Right lobe of liver (tissue), 6 donors: Measurements from ENCODE around the gene FNDC3A. TPM values are rescaled to one million over a fixed set of nuclear protein-coding genes. Genes with fewer than 3 reads are reported as not detected.

Source experiments
- ATAC-seq, 4 donors: fragments of 200-7000 bp; cut with Tn5 transposase; one replicate each; pipeline ENCODE4 v1.9.1; 2020; ENCODE audit warnings: mild to moderate bottlenecking in 4 of 4, moderate library complexity in 4 of 4
- DNase-seq, 3 donors: peaks; one replicate each; pipeline ENCODE4 v3.0.0-alpha.2; 2020
- H3K27ac ChIP-seq, 3 donors: fragments of 200-600 bp; one replicate each; pipeline ENCODE4 v1.8.0; 2022
- H3K27me3 ChIP-seq, 2 donors: fragments of 200-600 bp; one replicate each; pipeline ENCODE4 v1.8.0; 2022
- H3K36me3 ChIP-seq, 4 donors: fragments of 200-600 bp; sonication (generic) in 1 of 4; one replicate each; pipeline versions ENCODE4 v1.5.1 to v1.8.0; 2017 to 2022; ENCODE audit warnings: control low read depth in 1 of 4
- H3K4me1 ChIP-seq, 4 donors: fragments of 200-600 bp; sonication (generic) in 1 of 4; one replicate each; pipeline versions ENCODE4 v1.5.1 to v1.8.0; 2017 to 2022; ENCODE audit warnings: control low read depth in 1 of 4
- H3K4me3 ChIP-seq, 3 donors: fragments of 200-600 bp; one replicate each; pipeline ENCODE4 v1.8.0; 2022
- H3K9me3 ChIP-seq, 4 donors: fragments of 200-600 bp; sonication (generic) in 1 of 4; one replicate each; pipeline versions ENCODE4 v1.5.1 to v1.8.0; 2017 to 2022; ENCODE audit warnings: control low read depth in 1 of 4
- POLR2A ChIP-seq: fragments of 450-650 bp; IDR thresholded peaks from one replicate; pipeline ENCODE4 v1.6.1; 2017; ENCODE audit warnings: antibody characterized with exemption, mild to moderate bottlenecking
- WGBS: methylation state at CpG from one replicate; pipeline ENCODE4 v1.1.6; 2018; ENCODE audit warnings: low coverage, low lambda C conversion rate; ENCODE audit not compliant: insufficient coverage; ENCODE audit errors: missing lambda C conversion rate; 5-methylcytosine and 5-hydroxymethylcytosine counted together
- intact Hi-C, 2 donors: fragments of 100-400 bp; cut with DNase I; formaldehyde crosslinking; loops; one replicate each; pipeline versions ENCODE4 v1.11.2 to v1.14.1; 2022
- total RNA-seq, 6 experiments: library from RNA; depleted of rRNA in 2 of 6; stranded (reverse); fragments of >200 nt in 2 of 6; fragmentation: NEBNext Ultra II Directional in 3 of 6; extraction: Animal tissue kit (Norgen Biotek cat#: 25700) in 3 of 6; gene quantifications; one replicate each; pipeline versions ENCODE4 v1.1.0 to v1.2.4, GENCODE V29; 2016 to 2023
- TF ChIP-seq, protein P1 (sequence below), 4 donors: fragments of 200-600 bp in 3 of 4; fragments of 450-650 bp in 1 of 4; IDR thresholded peaks; one replicate each; pipeline versions ENCODE4 v1.5.1 to v1.8.0; 2016 to 2022; ENCODE audit warnings: antibody characterized with exemption in 4 of 4, mild to moderate bottlenecking in 2 of 4
- donor health status: DM: no; HTN: yes; CAD: no.
- donor health status: DM: no; HTN: no; CAD: no.
- donor health status: DM: no; HTN: no; CAD: no.
- donor health status: DM: no; HTN: yes; CAD: no.
- donor health status: DM: no; HTN: yes; CAD: no.

The FNDC3A gene
- total RNA-seq, 6 experiments from 2014 or later: 43.4 to 53.2 (median 47.9) TPM

DNA sequence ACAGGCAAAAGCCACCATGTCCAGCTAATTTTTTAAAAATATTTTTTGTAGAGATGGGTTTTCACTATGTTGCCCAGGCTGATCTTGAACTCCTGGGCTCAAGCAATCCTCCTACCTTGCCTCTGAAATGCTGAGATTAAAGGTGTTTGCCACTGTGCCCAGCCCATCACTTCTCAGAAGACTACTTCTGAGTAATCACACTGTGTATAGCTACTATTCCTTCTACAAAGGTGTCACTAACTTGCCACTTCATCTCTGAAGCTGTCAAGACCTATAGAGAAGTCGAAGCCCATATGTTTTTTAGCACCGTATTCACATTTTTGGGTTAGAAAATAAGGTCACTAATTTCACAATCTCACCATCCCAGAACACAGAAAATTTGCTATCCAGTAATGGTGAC lies 36.0 kb upstream of the FNDC3A start:
- no peak overlapping the region for H3K27ac ChIP-seq
- no peak for TF ChIP-seq POLR2A
- TF ChIP-seq, protein P1, sequence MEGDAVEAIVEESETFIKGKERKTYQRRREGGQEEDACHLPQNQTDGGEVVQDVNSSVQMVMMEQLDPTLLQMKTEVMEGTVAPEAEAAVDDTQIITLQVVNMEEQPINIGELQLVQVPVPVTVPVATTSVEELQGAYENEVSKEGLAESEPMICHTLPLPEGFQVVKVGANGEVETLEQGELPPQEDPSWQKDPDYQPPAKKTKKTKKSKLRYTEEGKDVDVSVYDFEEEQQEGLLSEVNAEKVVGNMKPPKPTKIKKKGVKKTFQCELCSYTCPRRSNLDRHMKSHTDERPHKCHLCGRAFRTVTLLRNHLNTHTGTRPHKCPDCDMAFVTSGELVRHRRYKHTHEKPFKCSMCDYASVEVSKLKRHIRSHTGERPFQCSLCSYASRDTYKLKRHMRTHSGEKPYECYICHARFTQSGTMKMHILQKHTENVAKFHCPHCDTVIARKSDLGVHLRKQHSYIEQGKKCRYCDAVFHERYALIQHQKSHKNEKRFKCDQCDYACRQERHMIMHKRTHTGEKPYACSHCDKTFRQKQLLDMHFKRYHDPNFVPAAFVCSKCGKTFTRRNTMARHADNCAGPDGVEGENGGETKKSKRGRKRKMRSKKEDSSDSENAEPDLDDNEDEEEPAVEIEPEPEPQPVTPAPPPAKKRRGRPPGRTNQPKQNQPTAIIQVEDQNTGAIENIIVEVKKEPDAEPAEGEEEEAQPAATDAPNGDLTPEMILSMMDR (IDR thresholded peaks at IDR 0.05): no peak
- no peaks in the 10 kb centered on the region for H3K4me1 ChIP-seq
- H3K27me3 ChIP-seq: no peaks in the 10 kb centered on the region
- H3K9me3 ChIP-seq: no peaks in the 10 kb centered on the region
- 96% methylated on average over 2 of the region's 2 CpGs for WGBS
- no peak for DNase-seq
- intact Hi-C loops: no loop called here
- H3K36me3 ChIP-seq: no peaks in the 10 kb centered on the region
- ATAC-seq: no peak
- no peak overlapping the region for H3K4me3 ChIP-seq

DNA sequence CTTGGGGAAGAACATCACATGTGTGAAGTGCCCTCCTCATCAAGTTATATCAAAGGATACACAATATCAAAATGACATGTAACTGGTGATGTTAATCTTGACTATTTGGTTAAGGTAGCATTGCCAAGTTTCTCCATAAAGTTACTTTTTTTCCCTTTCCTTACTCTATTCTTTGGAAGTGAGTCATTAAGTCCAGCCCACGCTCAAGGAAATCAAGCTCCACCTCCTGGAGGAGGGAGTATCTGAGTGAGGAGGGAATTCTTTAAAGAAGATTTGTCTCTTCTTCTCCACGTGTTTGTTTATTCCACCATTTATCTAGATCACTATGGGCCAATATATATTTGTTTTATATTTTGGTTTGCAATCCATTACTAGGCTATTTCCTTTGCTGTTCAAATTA lies 33.6 kb upstream of the FNDC3A start:
- 68% methylated on average over 2 of the region's 2 CpGs for WGBS
- ATAC-seq: no peak
- no peak overlapping the region for H3K4me3 ChIP-seq

DNA sequence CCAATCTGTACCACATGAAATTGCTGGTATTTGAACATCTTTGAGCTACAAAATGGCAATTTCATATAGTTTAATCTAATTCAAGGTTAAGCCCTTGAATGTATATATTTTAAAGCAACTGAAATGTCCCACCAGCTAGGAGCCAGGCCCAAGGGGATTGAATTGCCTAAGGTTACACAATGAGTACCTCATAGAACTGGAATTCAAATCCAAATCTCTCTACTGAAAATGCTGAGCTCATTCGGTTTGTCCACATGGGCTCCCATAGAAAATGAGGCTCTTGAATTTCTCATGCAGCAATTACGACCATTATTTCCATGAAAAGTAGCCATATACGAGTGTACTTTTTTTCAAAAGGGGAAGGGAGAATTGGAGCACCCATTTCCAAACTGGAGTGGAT lies 31.5 kb upstream of the FNDC3A start:
- TF ChIP-seq POLR2A: no peak
- TF ChIP-seq, protein P1 (IDR thresholded peaks at IDR 0.05): no peak
- Histone ChIP-seq H3K36me3 (no peaks in the 10 kb centered on the region), H3K4me1 (no peaks in the 10 kb centered on the region), H3K4me3 (no peak overlapping the region), H3K27me3 (no peaks in the 10 kb centered on the region), H3K27ac (no peak overlapping the region), H3K9me3 (no peaks in the 10 kb centered on the region)
- intact Hi-C loops: no loop called here
- 74% methylated on average over 3 of the region's 3 CpGs for WGBS
- ATAC-seq (no peak), DNase-seq (no peak)

More for the DNA sequence above, 33.6 kb upstream of the FNDC3A start:
- Histone ChIP-seq H3K27me3 (no peaks in the 10 kb centered on the region), H3K27ac (no peak overlapping the region), H3K4me1 (no peaks in the 10 kb centered on the region), H3K9me3 (no peaks in the 10 kb centered on the region), H3K36me3 (no peaks in the 10 kb centered on the region)
- TF ChIP-seq POLR2A: no peak
- TF ChIP-seq, protein P1 (IDR thresholded peaks at IDR 0.05): no peak
- intact Hi-C loops: no loop called here
- DNase-seq: no peak

DNA sequence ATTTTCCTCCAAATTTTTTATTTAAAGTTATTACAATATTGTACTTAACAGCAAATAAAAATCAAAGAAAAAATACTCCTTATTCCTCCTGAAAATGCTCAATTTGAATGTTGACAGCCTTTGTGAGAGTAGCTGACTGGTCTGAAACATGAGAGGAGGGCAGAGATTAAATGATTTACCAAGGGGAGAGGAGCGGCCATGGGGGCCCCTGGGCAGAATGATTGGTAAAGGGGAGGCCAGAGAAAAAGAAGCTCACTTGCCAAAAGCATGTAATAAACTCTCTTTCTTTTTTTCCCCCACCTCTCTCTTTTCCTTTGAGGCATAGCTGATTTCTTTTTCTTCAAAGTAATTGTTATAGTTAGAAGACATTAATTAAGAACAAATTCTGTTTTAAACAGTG lies 30.1 kb upstream of the FNDC3A start:
- TF ChIP-seq, protein P1 (IDR thresholded peaks at IDR 0.05): no peak
- no peak for TF ChIP-seq POLR2A
- Histone ChIP-seq H3K36me3 (no peaks in the 10 kb centered on the region), H3K4me3 (no peak overlapping the region), H3K27me3 (no peaks in the 10 kb centered on the region), H3K4me1 (no peaks in the 10 kb centered on the region), H3K9me3 (no peaks in the 10 kb centered on the region), H3K27ac (no peak overlapping the region)
- intact Hi-C loops: no loop called here
- WGBS: 79% methylated on average over 1 of the region's 1 CpG
- ATAC-seq (no peak), DNase-seq (no peak)

DNA sequence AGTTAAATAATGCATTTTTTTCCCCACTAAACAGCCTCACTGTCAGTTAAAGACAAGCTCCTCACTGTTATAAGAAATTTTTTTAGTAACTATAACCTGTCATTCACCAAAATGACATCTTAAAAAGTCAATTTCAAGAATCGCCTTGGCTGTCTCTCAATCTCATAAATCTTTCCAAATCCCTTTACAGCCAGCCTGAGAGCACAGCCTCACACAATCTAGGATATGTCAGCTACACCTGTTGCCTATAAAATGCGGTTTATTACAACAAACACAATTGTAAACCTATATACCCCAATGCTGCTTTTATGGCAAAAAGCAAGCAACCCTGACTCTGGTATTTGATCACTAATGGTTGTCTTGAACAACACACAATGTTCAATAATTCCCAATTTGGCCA lies 29.5 kb upstream of the FNDC3A start:
- intact Hi-C loops: no loop called here
- no peaks in the 10 kb centered on the region for H3K4me1 ChIP-seq
- H3K27me3 ChIP-seq: no peaks in the 10 kb centered on the region
- no peak overlapping the region for H3K27ac ChIP-seq
- TF ChIP-seq POLR2A: no peak
- TF ChIP-seq, protein P1 (IDR thresholded peaks at IDR 0.05): no peak
- no peaks in the 10 kb centered on the region for H3K36me3 ChIP-seq
- no peak for DNase-seq
- no peak overlapping the region for H3K4me3 ChIP-seq
- no peak for ATAC-seq
- no peaks in the 10 kb centered on the region for H3K9me3 ChIP-seq
- 83% methylated on average over 2 of the region's 2 CpGs for WGBS
